Parathyroid adenoma (tissue), 2 donors: ENCODE data around the gene BRD3OS.

Experiments used
- H2AFZ ChIP-seq: fragments of 300-600 bp; sonication (generic); one replicate; pipeline ENCODE4 v1.7.0; 2017; ENCODE audit warnings: antibody characterized with exemption, mild to moderate bottlenecking
- H3K27ac ChIP-seq: fragments of 300-600 bp; sonication (generic); one replicate; pipeline ENCODE4 v1.7.0; 2017
- H3K27me3 ChIP-seq: fragments of 300-600 bp; sonication (generic); one replicate; pipeline ENCODE4 v1.7.0; 2017; ENCODE audit warnings: low read length; ENCODE audit not compliant: control insufficient read depth, insufficient read depth
- H3K36me3 ChIP-seq: fragments of 300-600 bp; sonication (generic); one replicate; pipeline ENCODE4 v1.7.0; 2017; ENCODE audit warnings: low read length; ENCODE audit not compliant: control insufficient read depth, insufficient read depth
- H3K4me1 ChIP-seq: fragments of 300-600 bp; sonication (generic); one replicate; pipeline ENCODE4 v1.7.0; 2017; ENCODE audit warnings: control low read depth
- H3K4me2 ChIP-seq: fragments of 300-600 bp; sonication (generic); one replicate; pipeline ENCODE4 v1.7.0; 2017; ENCODE audit warnings: low read length
- H3K4me3 ChIP-seq: fragments of 300-600 bp; sonication (generic); one replicate; pipeline ENCODE4 v1.7.0; 2017; ENCODE audit warnings: low read depth, low read length
- H3K79me2 ChIP-seq: fragments of 300-600 bp; sonication (generic); one replicate; pipeline ENCODE4 v1.7.0; 2017; ENCODE audit warnings: control low read depth
- H3K9ac ChIP-seq: fragments of 300-600 bp; sonication (generic); one replicate; pipeline ENCODE4 v1.7.0; 2017; ENCODE audit warnings: mild to moderate bottlenecking
- H3K9me3 ChIP-seq: fragments of 300-600 bp; sonication (generic); one replicate; pipeline ENCODE4 v1.7.0; 2017; ENCODE audit warnings: low read length; ENCODE audit not compliant: control insufficient read depth
- CTCF ChIP-seq: fragments of 300-600 bp; sonication (generic); IDR thresholded peaks from one replicate; pipeline ENCODE4 v1.7.0; 2017; ENCODE audit warnings: antibody characterized with exemption, mild to moderate bottlenecking
- donor health status: primary hyperparathyroidism.

BRD3OS gene

GRCh38 chr9:134024828-134025605 lies at the start of gene BRD3OS:
TSS of gene BRD3OS (plus strand) at chr9:134025481. CDS start at chr9:134026748, 1,267 bp downstream.
- no peaks in the 10 kb centered on the region for H3K79me2 ChIP-seq
- H3K4me2 ChIP-seq: peak within 1 kb of the TSS; percentile 92
- TF ChIP-seq CTCF: no peak
- H3K9ac ChIP-seq: peak within 1 kb of the TSS; percentile 37
- no peaks in the 10 kb centered on the region for H3K4me1 ChIP-seq
- peak within 1 kb of the TSS; percentile 51 for H3K27ac ChIP-seq
- no peaks in the 10 kb centered on the region for H3K9me3 ChIP-seq
- no peaks in the 10 kb centered on the region for H3K27me3 ChIP-seq
- H3K4me3 ChIP-seq: peak within 1 kb of the TSS; percentile 71
- H3K36me3 ChIP-seq: no peaks in the 10 kb centered on the region
- H2AFZ ChIP-seq: peak within 1 kb of the TSS; percentile 53

- no peak overlapping the region for H3K4me3 ChIP-seq
- H3K9ac ChIP-seq: no peak overlapping the region
- no peak overlapping the region for H2AFZ ChIP-seq
- H3K9me3 ChIP-seq: no peaks in the 10 kb centered on the region
- no peaks in the 10 kb centered on the region for H3K27me3 ChIP-seq
- H3K36me3 ChIP-seq: no peaks in the 10 kb centered on the region
- peaks cover 19% of the 10 kb centered on the region for H3K79me2 ChIP-seq
- H3K4me1 ChIP-seq: no peaks in the 10 kb centered on the region
- no peak for TF ChIP-seq CTCF
- H3K27ac ChIP-seq: no peak overlapping the region
- H3K4me2 ChIP-seq: no peak overlapping the region
Observed at GRCh38 chr9:133975511-133975910, 49.8 kb upstream of the BRD3OS start.

- H2AFZ ChIP-seq: no peak overlapping the region
- no peak overlapping the region for H3K9ac ChIP-seq
- no peak for TF ChIP-seq CTCF
- H3K79me2 ChIP-seq: peaks cover 17% of the 10 kb centered on the region
- no peaks in the 10 kb centered on the region for H3K36me3 ChIP-seq
- no peak overlapping the region for H3K4me3 ChIP-seq
- H3K4me1 ChIP-seq: no peaks in the 10 kb centered on the region
- H3K9me3 ChIP-seq: no peaks in the 10 kb centered on the region
- H3K4me2 ChIP-seq: no peak overlapping the region
- no peaks in the 10 kb centered on the region for H3K27me3 ChIP-seq
- no peak overlapping the region for H3K27ac ChIP-seq
Observed at GRCh38 chr9:133976191-133976861, 49.0 kb upstream of the BRD3OS start.

- Histone ChIP-seq H3K9ac (no peak overlapping the region), H3K27me3 (no peaks in the 10 kb centered on the region), H3K27ac (no peak overlapping the region), H3K4me1 (no peaks in the 10 kb centered on the region), H3K9me3 (no peaks in the 10 kb centered on the region), H2AFZ (no peak overlapping the region), H3K4me3 (no peak overlapping the region), H3K4me2 (no peak overlapping the region), H3K36me3 (no peaks in the 10 kb centered on the region), H3K79me2 (peaks cover 17% of the 10 kb centered on the region)
- TF ChIP-seq CTCF: no peak
Observed at GRCh38 chr9:133976887-133977286, 48.4 kb upstream of the BRD3OS start.
